ENCODE results near the gene BAHCC1. TPM values are rescaled to one million over a fixed set of nuclear protein-coding genes. Genes with fewer than 3 reads are reported as not detected.

BAHCC1 gene
- total and polyA plus RNA-seq, 11 donors: 6.0 to 19.6 (median 8.9) TPM

- Histone ChIP-seq H3K4me3 (no peak overlapping the region), H3K9me3 (no peaks in the 10 kb centered on the region), H3K27ac (peak overlapping the region in 1 of 12 donors; percentile 18), H3K27me3 (peaks cover 0 to 26% (median 0%) of the 10 kb centered on the region in 9 donors), H3K4me1 (peaks cover 29 to 71% (median 66%) of the 10 kb centered on the region in 12 donors), H3K36me3 (no peaks in the 10 kb centered on the region)
- no peak for TF ChIP-seq CTCF (IDR thresholded peaks at IDR 0.05)
- no peak for TF ChIP-seq POLR2A (IDR thresholded peaks at IDR 0.05)
- no peak for ATAC-seq
- DNase-seq: no peak
- intact Hi-C loops (cut with DNase I): loop anchor here in 3 of 10 donors (2.0 to 5.0 kb wide), 3 partner anchors 46 to 56 kb away; no protein-coding TSS in a partner anchor
- WGBS, 4 donors: 68 to 75% (median 72%) methylated on average over 18 to 22 of the region's 22 CpGs
Observed at GRCh38 chr17:81426393-81427172, 31.3 kb downstream of the BAHCC1 start.

GRCh38 chr17:81427173-81428120, 32.2 kb downstream of the BAHCC1 start:
- intact Hi-C loops (cut with DNase I): loop anchor here in 3 of 10 donors (2.0 to 5.0 kb wide), 3 partner anchors 45 to 55 kb away; no protein-coding TSS in a partner anchor
- no peak for TF ChIP-seq POLR2A (IDR thresholded peaks at IDR 0.05)
- no peak for TF ChIP-seq CTCF (IDR thresholded peaks at IDR 0.05)
- Histone ChIP-seq H3K4me1 (peaks cover 21 to 63% (median 57%) of the 10 kb centered on the region in 12 donors), H3K27me3 (peaks cover 0 to 26% (median 0%) of the 10 kb centered on the region in 9 donors), H3K27ac (peak overlapping the region in 9 of 12 donors; percentile 10 to 35 (median 24)), H3K9me3 (no peaks in the 10 kb centered on the region), H3K4me3 (no peak overlapping the region), H3K36me3 (no peaks in the 10 kb centered on the region)
- DNase-seq (peak in 4 of 5 donors; percentile 61 to 83 (median 74)), ATAC-seq (peak; percentile 23 to 45 (median 30))
- WGBS, 4 donors: 37 to 57% (median 51%) methylated on average over 16 to 41 of the region's 41 CpGs

- DNase-seq (no peak), ATAC-seq (no peak)
- WGBS, 4 donors: 49 to 55% (median 52%) methylated on average over 10 to 12 of the region's 12 CpGs; no CpG with 5 or more reads in 1 of the 4 donors
- Histone ChIP-seq H3K9me3 (no peaks in the 10 kb centered on the region), H3K4me1 (peaks cover 21 to 60% (median 53%) of the 10 kb centered on the region in 12 donors), H3K27ac (peak overlapping the region in 7 of 12 donors; percentile 10 to 35 (median 24)), H3K36me3 (no peaks in the 10 kb centered on the region), H3K27me3 (peaks cover 0 to 26% (median 0%) of the 10 kb centered on the region in 9 donors), H3K4me3 (no peak overlapping the region)
- intact Hi-C loops (cut with DNase I): loop anchor here in 2 of 10 donors (5.0 kb wide), 2 partner anchors 44 to 54 kb away; no protein-coding TSS in a partner anchor
- TF ChIP-seq CTCF (IDR thresholded peaks at IDR 0.05) (no peak), POLR2A (IDR thresholded peaks at IDR 0.05) (no peak)
Observed at GRCh38 chr17:81428121-81428515, 32.9 kb downstream of the BAHCC1 start.
